SK-MEL-5 (cell line): ENCODE measurements around the gene ACP1. TPM values are rescaled to one million over a fixed set of nuclear protein-coding genes. Genes with fewer than 3 reads are reported as not detected.

Experiments used
- DNase-seq: peaks from one replicate; pipeline ENCODE4 v3.0.0-alpha.2; 2016; ENCODE audit warnings: low read depth, low spot score
- in situ Hi-C: cut with HindIII; loops from 2 replicates; pipeline ENCODE4 v1.10.0; 2016; ENCODE audit warnings: low sequenced_read_pairs, high pct_unique_total_duplicates, low pct_unique_long_range_greater_than_20kb
- total RNA-seq: library from RNA; depleted of rRNA; stranded (reverse); fragments of >200 nt; shearing (Covaris generic); gene quantifications from 2 replicates; pipeline ENCODE4 v1.2.3, GENCODE V29; 2014; rRNA removed

Gene ACP1
- total RNA-seq, 1 experiment from 2014 or later, result 268 TPM

DNA sequence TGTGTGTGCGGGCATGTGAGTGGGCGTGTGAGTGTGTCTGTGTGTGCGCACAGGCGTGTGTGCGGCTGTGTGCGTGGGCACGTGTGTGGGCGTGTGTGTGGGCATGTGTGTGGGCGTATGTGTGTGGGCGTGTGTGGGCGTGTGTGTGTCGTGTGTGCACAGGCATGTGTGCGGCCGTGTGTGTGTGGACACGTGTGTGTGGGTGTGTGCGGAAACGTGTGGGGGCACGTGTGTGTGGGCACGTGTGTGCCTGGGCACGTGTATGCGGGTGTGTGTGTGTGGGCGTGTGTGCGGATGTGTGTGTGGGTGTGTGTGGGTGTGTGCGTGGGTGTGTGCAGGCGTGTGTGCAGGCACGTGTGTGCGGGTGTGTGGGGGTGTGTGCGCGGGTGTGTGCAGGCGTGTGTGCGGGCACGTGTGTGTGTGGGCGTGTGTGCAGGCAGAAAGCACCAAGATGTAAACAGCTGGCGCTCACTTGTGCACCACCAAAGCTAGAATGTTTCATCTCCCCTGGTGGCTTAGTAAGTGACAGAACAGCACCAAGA is 54.4 kb downstream of the ACP1 start:
- DNase-seq, result no peak
- in situ Hi-C loops, result no loop called here

- DNase-seq, result no peak
- in situ Hi-C loops, result no loop called here
Measured at GRCh38 chr2:320561-320960, 55.8 kb downstream of the ACP1 start.

- in situ Hi-C loops, result no loop called here
Measured at GRCh38 chr2:322326-322725, 57.6 kb downstream of the ACP1 start.

GRCh38 chr2:323035-323434 is 58.3 kb downstream of the ACP1 start:
- in situ Hi-C loops, result no loop called here
- no peak for DNase-seq

More at GRCh38 chr2:322326-322725, 57.6 kb downstream of the ACP1 start:
- no peak for DNase-seq

Other genes starting within 250 kb of the ACP1 start
- 0.18 TPM in 1 of 2 replicates, not detected in the other for gene FAM110C, start 218.4 kb upstream of the ACP1 start, total RNA-seq
- 20.1 and 21.9 TPM in 2 replicates for gene SH3YL1, start 915 bp upstream of the ACP1 start, total RNA-seq
- gene ALKAL2, start 23.1 kb downstream of the ACP1 start, total RNA-seq, result not detected in 2 replicates